HepG2 (cell line): Measurements from ENCODE around the gene RNF13. TPM values are rescaled to one million over a fixed set of nuclear protein-coding genes. Genes with fewer than 3 reads are reported as not detected.

Experiments used
- FOXA1 ChIP-seq, 2 experiments: fragments of 450-650 bp in 1 of 2; sonication (generic) in 1 of 2; formaldehyde crosslinking in 1 of 2; IDR thresholded peaks; 2 replicates each; pipeline versions ENCODE4 v1.4.0 to v1.6.1; 2016 to 2020; ENCODE audit warnings: missing genetic modification reagents in 1 of 2
- HHEX ChIP-seq: IDR thresholded peaks from 2 replicates; pipeline ENCODE4 v1.6.1; 2016; ENCODE audit warnings: control low read depth
- HNF4A ChIP-seq: sonication (generic); formaldehyde crosslinking; IDR thresholded peaks from 2 replicates; pipeline ENCODE4 v1.4.0; 2020; ENCODE audit warnings: missing genetic modification reagents
- KDM5B ChIP-seq: sonication (generic); formaldehyde crosslinking; IDR thresholded peaks from 2 replicates; pipeline ENCODE4 v1.4.0; 2020; ENCODE audit warnings: missing genetic modification reagents, mild to moderate bottlenecking, borderline replicate concordance
- POGZ ChIP-seq: sonication (generic); formaldehyde crosslinking; IDR thresholded peaks from 2 replicates; pipeline ENCODE4 v1.4.0; 2020; ENCODE audit warnings: mild to moderate bottlenecking, missing genetic modification reagents
- RFX1 ChIP-seq: fragments of 450-650 bp; IDR thresholded peaks from 2 replicates; pipeline ENCODE4 v1.6.1; 2017
- XBP1 ChIP-seq: sonication (generic); formaldehyde crosslinking; IDR thresholded peaks from 2 replicates; pipeline ENCODE4 v1.5.0; 2020; ENCODE audit warnings: missing genetic modification reagents
- ZFP36 ChIP-seq: fragments of 150-350 bp; IDR thresholded peaks from 2 replicates; pipeline ENCODE4 v1.6.1; 2018; ENCODE audit warnings: borderline replicate concordance, low read length, low read depth; ENCODE audit not compliant: partially characterized antibody
- ZNF12 ChIP-seq: sonication (generic); formaldehyde crosslinking; IDR thresholded peaks from 2 replicates; pipeline ENCODE4 v1.5.0; 2020; ENCODE audit warnings: missing genetic modification reagents
- ZNF232 ChIP-seq: sonication (generic); formaldehyde crosslinking; IDR thresholded peaks from 2 replicates; pipeline ENCODE4 v1.4.0; 2020; ENCODE audit warnings: missing genetic modification reagents, borderline replicate concordance
- ZNF33A ChIP-seq: sonication (generic); formaldehyde crosslinking; IDR thresholded peaks from 2 replicates; pipeline ENCODE4 v1.5.1; 2020; ENCODE audit warnings: missing genetic modification reagents, mild to moderate bottlenecking, moderate library complexity, borderline replicate concordance
- ZNF432 ChIP-seq: sonication (generic); formaldehyde crosslinking; IDR thresholded peaks from 2 replicates; pipeline ENCODE4 v1.5.0; 2020; ENCODE audit warnings: missing genetic modification reagents, mild to moderate bottlenecking, borderline replicate concordance
- ZNF605 ChIP-seq: sonication (generic); formaldehyde crosslinking; IDR thresholded peaks from 2 replicates; pipeline ENCODE4 v1.8.0; 2022; ENCODE audit warnings: mild to moderate bottlenecking, missing genetic modification reagents
- ZNF607 ChIP-seq: sonication (generic); formaldehyde crosslinking; IDR thresholded peaks from 2 replicates; pipeline ENCODE4 v1.5.1; 2020; ENCODE audit warnings: missing genetic modification reagents, mild to moderate bottlenecking, borderline replicate concordance
- polyA plus RNA-seq, 8 experiments: library from polyadenylated mRNA; depleted of rRNA in 3 of 8; stranded (reverse) in 7 of 8; unstranded in 1 of 8; fragments of >200 nt; fragmentation: Illumina TruSeq in 4 of 8; extraction: Trizol in 4 of 8; gene quantifications; 2 replicates each; pipeline versions ENCODE4 v1.2.1 to v1.2.3, GENCODE V29; 2011 to 2016; ENCODE audit warnings: low read depth in 4 of 8, missing spikeins in 1 of 8, mixed read lengths in 1 of 8; ENCODE audit not compliant: insufficient read depth in 1 of 8
- total RNA-seq, 5 experiments: library from RNA; depleted of rRNA; stranded (reverse); fragments of >200 nt; fragmentation: Illumina TruSeq; extraction: Trizol; gene quantifications; 2 replicates each; pipeline ENCODE4 v1.2.3, GENCODE V29; 2016; ENCODE audit warnings: low read depth in 1 of 5
- TF ChIP-seq, protein P1 (sequence below): sonication (generic); formaldehyde crosslinking; IDR thresholded peaks from 2 replicates; pipeline ENCODE4 v1.4.0; 2020; ENCODE audit warnings: missing genetic modification reagents, borderline replicate concordance
- TF ChIP-seq, protein P2 (sequence below): sonication (generic); formaldehyde crosslinking; IDR thresholded peaks from 2 replicates; pipeline ENCODE4 v1.4.0; 2020; ENCODE audit warnings: missing genetic modification reagents
- TF ChIP-seq, protein P3 (sequence below): sonication (generic); formaldehyde crosslinking; IDR thresholded peaks from 2 replicates; pipeline ENCODE4 v1.4.0; 2020; ENCODE audit warnings: mild to moderate bottlenecking, missing genetic modification reagents
- TF ChIP-seq, protein P4 (sequence below): sonication (generic); formaldehyde crosslinking; IDR thresholded peaks from 2 replicates; pipeline ENCODE4 v1.5.0; 2020; ENCODE audit warnings: missing genetic modification reagents

RNF13 gene
- total and polyA plus RNA-seq, 2 of the 13 experiments (the other 11 are each of a cell fraction or from before 2014, with no cell fraction given) = 39.8 to 46.0 TPM

DNA sequence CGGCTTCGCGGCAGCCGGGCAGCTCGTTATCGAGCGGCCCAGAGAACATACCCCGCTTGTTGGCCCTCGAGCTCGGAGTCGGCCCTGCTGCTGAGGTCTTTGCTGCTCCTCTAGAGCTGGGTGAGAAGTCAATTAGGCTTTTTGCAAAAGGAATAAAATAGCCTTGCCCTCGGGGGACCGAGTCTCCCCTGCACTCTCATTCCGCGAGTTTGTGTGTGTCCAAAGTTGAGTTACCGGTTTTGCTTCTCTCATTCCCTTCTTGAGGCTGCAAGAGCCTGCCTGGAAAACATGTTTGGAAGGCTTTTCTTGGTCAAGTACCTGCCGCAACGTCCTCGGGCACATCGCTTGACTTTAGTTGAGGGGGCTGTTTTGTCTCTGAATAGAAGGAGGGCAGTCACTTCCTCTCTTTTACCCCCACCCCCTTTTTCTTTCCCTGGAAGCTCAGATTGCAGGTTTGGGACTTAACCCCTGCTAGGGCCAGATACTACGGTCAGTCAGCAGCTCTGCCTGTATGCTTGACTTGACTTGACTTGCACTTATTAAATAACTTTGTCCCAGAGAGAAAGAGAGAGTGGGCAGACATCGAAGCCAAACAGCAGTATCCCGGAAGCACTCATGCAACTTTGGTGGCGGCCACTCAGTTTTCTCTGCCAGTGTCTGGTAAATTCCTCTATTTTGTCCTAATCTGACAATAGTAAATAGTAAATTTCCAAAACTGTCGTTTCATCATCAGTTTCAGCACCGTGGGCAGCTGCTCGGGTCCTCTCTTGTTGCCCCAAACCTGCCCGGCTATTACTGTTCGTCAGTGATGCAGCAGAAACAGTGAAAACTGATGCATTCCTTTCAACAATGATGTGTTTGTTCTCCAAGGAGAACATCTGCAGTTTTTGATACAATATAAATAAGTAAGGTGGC, 609 bp downstream of the RNF13 start (continued):
- TF ChIP-seq, protein P1, sequence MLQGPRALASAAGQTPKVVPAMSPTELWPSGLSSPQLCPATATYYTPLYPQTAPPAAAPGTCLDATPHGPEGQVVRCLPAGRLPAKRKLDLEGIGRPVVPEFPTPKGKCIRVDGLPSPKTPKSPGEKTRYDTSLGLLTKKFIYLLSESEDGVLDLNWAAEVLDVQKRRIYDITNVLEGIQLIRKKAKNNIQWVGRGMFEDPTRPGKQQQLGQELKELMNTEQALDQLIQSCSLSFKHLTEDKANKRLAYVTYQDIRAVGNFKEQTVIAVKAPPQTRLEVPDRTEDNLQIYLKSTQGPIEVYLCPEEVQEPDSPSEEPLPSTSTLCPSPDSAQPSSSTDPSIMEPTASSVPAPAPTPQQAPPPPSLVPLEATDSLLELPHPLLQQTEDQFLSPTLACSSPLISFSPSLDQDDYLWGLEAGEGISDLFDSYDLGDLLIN (CRISPR knock-in tag) = no peak
- TF ChIP-seq, protein P2, sequence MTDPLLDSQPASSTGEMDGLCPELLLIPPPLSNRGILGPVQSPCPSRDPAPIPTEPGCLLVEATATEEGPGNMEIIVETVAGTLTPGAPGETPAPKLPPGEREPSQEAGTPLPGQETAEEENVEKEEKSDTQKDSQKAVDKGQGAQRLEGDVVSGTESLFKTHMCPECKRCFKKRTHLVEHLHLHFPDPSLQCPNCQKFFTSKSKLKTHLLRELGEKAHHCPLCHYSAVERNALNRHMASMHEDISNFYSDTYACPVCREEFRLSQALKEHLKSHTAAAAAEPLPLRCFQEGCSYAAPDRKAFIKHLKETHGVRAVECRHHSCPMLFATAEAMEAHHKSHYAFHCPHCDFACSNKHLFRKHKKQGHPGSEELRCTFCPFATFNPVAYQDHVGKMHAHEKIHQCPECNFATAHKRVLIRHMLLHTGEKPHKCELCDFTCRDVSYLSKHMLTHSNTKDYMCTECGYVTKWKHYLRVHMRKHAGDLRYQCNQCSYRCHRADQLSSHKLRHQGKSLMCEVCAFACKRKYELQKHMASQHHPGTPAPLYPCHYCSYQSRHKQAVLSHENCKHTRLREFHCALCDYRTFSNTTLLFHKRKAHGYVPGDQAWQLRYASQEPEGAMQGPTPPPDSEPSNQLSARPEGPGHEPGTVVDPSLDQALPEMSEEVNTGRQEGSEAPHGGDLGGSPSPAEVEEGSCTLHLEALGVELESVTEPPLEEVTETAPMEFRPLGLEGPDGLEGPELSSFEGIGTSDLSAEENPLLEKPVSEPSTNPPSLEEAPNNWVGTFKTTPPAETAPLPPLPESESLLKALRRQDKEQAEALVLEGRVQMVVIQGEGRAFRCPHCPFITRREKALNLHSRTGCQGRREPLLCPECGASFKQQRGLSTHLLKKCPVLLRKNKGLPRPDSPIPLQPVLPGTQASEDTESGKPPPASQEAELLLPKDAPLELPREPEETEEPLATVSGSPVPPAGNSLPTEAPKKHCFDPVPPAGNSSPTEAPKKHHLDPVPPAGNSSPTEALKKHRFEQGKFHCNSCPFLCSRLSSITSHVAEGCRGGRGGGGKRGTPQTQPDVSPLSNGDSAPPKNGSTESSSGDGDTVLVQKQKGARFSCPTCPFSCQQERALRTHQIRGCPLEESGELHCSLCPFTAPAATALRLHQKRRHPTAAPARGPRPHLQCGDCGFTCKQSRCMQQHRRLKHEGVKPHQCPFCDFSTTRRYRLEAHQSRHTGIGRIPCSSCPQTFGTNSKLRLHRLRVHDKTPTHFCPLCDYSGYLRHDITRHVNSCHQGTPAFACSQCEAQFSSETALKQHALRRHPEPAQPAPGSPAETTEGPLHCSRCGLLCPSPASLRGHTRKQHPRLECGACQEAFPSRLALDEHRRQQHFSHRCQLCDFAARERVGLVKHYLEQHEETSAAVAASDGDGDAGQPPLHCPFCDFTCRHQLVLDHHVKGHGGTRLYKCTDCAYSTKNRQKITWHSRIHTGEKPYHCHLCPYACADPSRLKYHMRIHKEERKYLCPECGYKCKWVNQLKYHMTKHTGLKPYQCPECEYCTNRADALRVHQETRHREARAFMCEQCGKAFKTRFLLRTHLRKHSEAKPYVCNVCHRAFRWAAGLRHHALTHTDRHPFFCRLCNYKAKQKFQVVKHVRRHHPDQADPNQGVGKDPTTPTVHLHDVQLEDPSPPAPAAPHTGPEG = no peak; the same call in 1 of the 2 replicates
- no peak for TF ChIP-seq ZNF232 (CRISPR knock-in tag)
- no peak for TF ChIP-seq ZFP36
- TF ChIP-seq XBP1 = no peak
- TF ChIP-seq RFX1 = no peak
- TF ChIP-seq HHEX (CRISPR knock-in tag) = no peak
- no peak for TF ChIP-seq ZNF607 (CRISPR knock-in tag)
- TF ChIP-seq, protein P3, sequence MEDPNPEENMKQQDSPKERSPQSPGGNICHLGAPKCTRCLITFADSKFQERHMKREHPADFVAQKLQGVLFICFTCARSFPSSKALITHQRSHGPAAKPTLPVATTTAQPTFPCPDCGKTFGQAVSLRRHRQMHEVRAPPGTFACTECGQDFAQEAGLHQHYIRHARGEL (CRISPR knock-in tag) = no peak
- no peak for TF ChIP-seq KDM5B (CRISPR knock-in tag)
- TF ChIP-seq ZNF605 (CRISPR knock-in tag) = peak; percentile 28; the same call in 1 of the 2 replicates
- TF ChIP-seq ZNF432 (CRISPR knock-in tag) = no peak
- TF ChIP-seq ZNF33A = 0 out of 2 replicates have a peak, but pooled peaks have one; percentile 24
- TF ChIP-seq HNF4A = 0 out of 2 replicates have a peak, but pooled peaks have one; percentile 4
- TF ChIP-seq, protein P4, sequence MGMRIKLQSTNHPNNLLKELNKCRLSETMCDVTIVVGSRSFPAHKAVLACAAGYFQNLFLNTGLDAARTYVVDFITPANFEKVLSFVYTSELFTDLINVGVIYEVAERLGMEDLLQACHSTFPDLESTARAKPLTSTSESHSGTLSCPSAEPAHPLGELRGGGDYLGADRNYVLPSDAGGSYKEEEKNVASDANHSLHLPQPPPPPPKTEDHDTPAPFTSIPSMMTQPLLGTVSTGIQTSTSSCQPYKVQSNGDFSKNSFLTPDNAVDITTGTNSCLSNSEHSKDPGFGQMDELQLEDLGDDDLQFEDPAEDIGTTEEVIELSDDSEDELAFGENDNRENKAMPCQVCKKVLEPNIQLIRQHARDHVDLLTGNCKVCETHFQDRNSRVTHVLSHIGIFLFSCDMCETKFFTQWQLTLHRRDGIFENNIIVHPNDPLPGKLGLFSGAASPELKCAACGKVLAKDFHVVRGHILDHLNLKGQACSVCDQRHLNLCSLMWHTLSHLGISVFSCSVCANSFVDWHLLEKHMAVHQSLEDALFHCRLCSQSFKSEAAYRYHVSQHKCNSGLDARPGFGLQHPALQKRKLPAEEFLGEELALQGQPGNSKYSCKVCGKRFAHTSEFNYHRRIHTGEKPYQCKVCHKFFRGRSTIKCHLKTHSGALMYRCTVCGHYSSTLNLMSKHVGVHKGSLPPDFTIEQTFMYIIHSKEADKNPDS (CRISPR knock-in tag) = no peak
- peak; percentile 46; the same call in 1 of the 2 replicates for TF ChIP-seq POGZ (CRISPR knock-in tag)
- no peak for TF ChIP-seq ZNF12 (CRISPR knock-in tag)
- no peak for TF ChIP-seq FOXA1 (IDR thresholded peaks at IDR 0.05)
- no peak for TF ChIP-seq FOXA1 (CRISPR knock-in tag; IDR thresholded peaks at IDR 0.05)
